Bronchial epithelial cell (primary cell): Measurements from ENCODE around the gene RPTOR. TPM values are rescaled to one million over a fixed set of nuclear protein-coding genes. Genes with fewer than 3 reads are reported as not detected.
A peak's percentile ranks its signal among the peaks of the same experiment; 100 is the strongest.

Experiments used
- DNase-seq: peaks from one replicate; pipeline ENCODE4 v3.0.0-alpha.2; 2010; ENCODE audit warnings: low read depth
- FAIRE-seq: peaks from 2 replicates; lab custom pipeline; 2011; peaks lifted over from hg19 to GRCh38; lab: Jason Lieb, UNC
- H3K27me3 ChIP-seq: 2 replicates; pipeline ENCODE4 v1.5.1; 2011; ENCODE audit warnings: low read length; ENCODE audit not compliant: control insufficient read depth, insufficient read depth
- H3K36me3 ChIP-seq: 2 replicates; pipeline ENCODE4 v1.5.1; 2011; ENCODE audit warnings: low read length; ENCODE audit not compliant: control insufficient read depth, insufficient read depth
- H3K4me3 ChIP-seq: 2 replicates; pipeline ENCODE4 v1.5.1; 2011; ENCODE audit warnings: mild to moderate bottlenecking, low read depth, low read length, control low read depth
- total RNA-seq: library from RNA; depleted of rRNA; stranded (reverse); fragments of >200 nt; gene quantifications from 2 replicates; pipeline ENCODE4 v1.2.1, GENCODE V29; 2014
- TF ChIP-seq, protein P1 (sequence below): IDR thresholded peaks from 2 replicates; pipeline ENCODE4 v1.5.1; 2011; ENCODE audit warnings: mild to moderate bottlenecking, moderate library complexity, low read length, control low read depth, inconsistent platforms; ENCODE audit not compliant: insufficient read depth, severe bottlenecking

The RPTOR gene
- total RNA-seq, 1 donor from 2014 or later = 14.0 TPM

DNA sequence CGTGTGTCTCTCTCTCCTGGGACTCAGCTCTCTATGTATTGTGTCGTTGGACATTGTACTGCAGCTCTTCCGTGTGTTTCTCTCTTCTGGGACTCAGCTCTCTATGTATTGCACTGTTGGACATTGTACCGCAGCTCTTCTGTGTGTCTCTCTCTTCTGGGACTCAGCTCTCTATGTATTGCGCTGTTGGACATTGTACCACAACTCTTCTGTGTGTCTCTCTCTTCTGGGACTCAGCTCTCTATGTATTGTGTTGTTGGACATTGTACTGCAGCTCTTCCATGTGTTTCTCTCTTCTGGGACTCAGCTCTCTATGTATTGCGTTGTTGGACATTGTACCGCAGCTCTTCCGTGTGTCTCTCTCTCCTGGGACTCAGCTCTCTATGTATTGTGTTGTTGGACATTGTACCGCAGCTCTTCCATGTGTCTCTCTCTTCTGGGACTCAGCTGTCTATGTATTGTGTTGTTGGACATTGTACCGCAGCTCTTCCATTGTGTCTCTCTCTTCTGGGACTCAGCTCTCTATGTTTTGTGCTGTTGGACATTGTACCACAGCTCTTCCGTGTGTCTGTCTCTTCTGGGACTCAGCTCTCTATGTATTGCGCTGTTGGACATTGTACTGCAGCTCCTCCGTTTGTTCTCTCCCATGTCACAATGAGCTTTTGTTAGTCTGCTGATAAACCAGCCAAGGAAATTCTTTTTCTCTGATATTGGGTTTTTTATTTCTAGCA lies 84.8 kb downstream of the RPTOR start:
- DNase-seq (no peak), FAIRE-seq (peak; percentile 96)
- H3K4me3 ChIP-seq = no peak overlapping the region
- no peaks in the 10 kb centered on the region for H3K27me3 ChIP-seq
- peaks cover 5% of the 10 kb centered on the region for H3K36me3 ChIP-seq
- TF ChIP-seq, protein P1, sequence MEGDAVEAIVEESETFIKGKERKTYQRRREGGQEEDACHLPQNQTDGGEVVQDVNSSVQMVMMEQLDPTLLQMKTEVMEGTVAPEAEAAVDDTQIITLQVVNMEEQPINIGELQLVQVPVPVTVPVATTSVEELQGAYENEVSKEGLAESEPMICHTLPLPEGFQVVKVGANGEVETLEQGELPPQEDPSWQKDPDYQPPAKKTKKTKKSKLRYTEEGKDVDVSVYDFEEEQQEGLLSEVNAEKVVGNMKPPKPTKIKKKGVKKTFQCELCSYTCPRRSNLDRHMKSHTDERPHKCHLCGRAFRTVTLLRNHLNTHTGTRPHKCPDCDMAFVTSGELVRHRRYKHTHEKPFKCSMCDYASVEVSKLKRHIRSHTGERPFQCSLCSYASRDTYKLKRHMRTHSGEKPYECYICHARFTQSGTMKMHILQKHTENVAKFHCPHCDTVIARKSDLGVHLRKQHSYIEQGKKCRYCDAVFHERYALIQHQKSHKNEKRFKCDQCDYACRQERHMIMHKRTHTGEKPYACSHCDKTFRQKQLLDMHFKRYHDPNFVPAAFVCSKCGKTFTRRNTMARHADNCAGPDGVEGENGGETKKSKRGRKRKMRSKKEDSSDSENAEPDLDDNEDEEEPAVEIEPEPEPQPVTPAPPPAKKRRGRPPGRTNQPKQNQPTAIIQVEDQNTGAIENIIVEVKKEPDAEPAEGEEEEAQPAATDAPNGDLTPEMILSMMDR = no peak

DNA sequence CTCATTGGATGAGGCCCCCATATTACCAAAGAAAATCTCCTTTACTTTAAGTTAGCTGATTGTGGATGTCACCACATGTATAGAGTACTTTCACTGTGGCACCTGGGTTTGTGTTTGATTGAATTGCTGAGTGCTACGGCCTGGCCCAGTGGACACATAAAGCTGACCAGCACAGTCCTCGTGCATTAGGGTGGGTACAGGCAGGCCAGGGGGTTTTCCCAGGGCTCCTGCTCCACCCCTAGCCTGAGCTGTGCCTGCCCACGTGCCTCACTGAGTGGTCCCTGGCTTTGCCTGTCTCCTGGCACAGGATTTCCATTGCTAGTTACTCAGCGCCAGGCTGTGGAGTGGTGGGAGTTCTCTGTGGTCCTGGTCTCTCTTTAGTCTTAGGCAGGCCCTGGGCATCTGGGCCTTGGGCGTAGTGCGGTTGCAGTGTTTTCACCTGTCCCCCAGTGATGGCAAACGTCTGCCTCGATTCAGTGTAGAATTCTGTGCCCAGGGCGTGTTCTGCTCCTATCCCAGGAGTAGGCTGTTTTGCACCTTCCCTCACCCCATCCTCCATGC lies 86.0 kb downstream of the RPTOR start:
- TF ChIP-seq, protein P1 = no peak
- Histone ChIP-seq H3K27me3 (no peaks in the 10 kb centered on the region), H3K36me3 (peaks cover 4% of the 10 kb centered on the region), H3K4me3 (no peak overlapping the region)
- FAIRE-seq = no peak
- DNase-seq = no peak

DNA sequence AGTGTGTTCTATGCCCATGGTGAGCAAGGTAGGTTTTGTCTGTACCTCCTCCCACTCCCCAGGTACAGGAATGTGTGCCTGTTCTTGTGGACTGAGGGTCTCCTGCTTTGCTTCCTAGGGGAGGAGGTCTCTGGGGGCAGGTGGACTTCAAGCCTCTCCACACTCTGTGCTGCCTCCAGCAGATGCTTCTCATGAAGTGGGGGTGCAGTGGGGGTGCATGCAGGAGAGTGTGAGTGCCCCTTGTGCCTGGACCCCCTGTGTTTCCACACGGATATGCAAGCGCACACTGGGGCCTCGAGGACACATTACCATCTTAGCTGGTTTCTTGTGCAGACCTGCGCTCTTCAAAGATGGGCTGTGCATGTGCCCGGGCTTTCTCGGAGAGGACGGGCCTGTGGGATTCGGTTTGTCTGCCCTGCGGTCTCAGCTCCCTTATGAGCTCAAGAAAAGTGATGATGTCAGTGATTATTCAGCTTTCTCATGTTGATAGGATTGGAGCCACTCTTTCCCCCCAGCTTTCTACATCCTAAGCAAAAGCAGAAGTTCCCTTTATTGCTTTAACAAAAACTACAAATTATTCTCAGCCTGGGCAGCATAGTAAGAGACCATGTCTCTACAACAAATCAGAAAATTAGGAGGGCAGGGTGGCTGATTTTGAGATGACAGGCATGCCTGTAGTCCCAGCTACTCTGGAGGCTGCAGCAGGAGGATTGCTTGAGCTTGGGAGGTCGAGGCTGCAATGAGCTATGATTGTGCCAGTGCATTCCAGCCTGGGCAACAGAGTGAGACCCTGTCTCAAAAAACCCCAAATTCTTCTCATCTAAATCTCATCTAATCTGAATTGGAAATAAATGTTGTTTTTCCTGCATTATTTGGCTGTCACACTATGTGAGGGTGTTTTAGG lies 86.8 kb downstream of the RPTOR start:
- Histone ChIP-seq H3K4me3 (no peak overlapping the region), H3K36me3 (peaks cover 2% of the 10 kb centered on the region), H3K27me3 (no peaks in the 10 kb centered on the region)
- TF ChIP-seq, protein P1 = no peak
- DNase-seq (no peak), FAIRE-seq (peak; percentile 36)

GRCh38 chr17:80632046-80632581 lies 87.5 kb downstream of the RPTOR start:
- no peak overlapping the region for H3K4me3 ChIP-seq
- FAIRE-seq (no peak), DNase-seq (no peak)
- H3K27me3 ChIP-seq = no peaks in the 10 kb centered on the region
- H3K36me3 ChIP-seq = no peaks in the 10 kb centered on the region
- TF ChIP-seq, protein P1 = no peak

GRCh38 chr17:80633207-80633606 lies 88.6 kb downstream of the RPTOR start:
- DNase-seq = no peak
- Histone ChIP-seq H3K4me3 (no peak overlapping the region), H3K27me3 (no peaks in the 10 kb centered on the region), H3K36me3 (no peaks in the 10 kb centered on the region)
- TF ChIP-seq, protein P1 = no peak
- FAIRE-seq = no peak
